ENCODE results near the gene PGA5. TPM values are rescaled to one million over a fixed set of nuclear protein-coding genes. Genes with fewer than 3 reads are reported as not detected.
"Not testable (repeated sequence)": the region's sequence is repeated elsewhere in the genome, so short reads cannot be mapped to it uniquely, and the experiment has no call there.

Gene PGA5
- total RNA-seq, 1 experiment from 2014 or later: 0.33 TPM

DNA sequence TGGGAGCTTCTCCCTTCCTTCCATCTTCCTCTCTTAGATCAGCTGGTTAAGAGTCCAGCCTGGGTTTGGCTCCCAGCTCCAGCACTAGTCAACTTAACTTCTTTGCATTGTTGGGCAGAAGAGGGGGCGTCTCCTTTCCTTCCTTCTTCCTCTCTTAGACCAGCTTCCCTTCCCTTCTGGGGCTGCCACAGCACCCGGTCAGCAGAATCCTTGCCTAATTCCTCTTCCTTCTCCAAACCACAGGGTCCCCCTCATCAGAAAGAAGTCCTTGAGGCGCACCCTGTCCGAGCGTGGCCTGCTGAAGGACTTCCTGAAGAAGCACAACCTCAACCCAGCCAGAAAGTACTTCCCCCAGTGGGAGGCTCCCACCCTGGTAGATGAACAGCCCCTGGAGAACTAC, 551 bp downstream of the PGA5 start:
- not testable (repeated sequence) for H4K8ac ChIP-seq (replicated peaks; ENCODE audit: insufficient read length, low read depth, low read length); H3K4me2 ChIP-seq (ENCODE audit: insufficient read depth, insufficient read length, low read length); H2BK15ac ChIP-seq (ENCODE audit: low read depth, low read length); H4K20me1 ChIP-seq (ENCODE audit: control insufficient read depth, insufficient read depth, insufficient read length); H4K5ac ChIP-seq (ENCODE audit: insufficient read length, low read depth, low read length); H3K56ac ChIP-seq (ENCODE audit: insufficient read length, low read depth, low read length); H3K36me3 Mint-ChIP-seq (ENCODE audit: insufficient read depth in 1 of 3, low read depth in 3 of 3); H3K9me3 ChIP-seq (ENCODE audit: control insufficient read depth, low read depth, low read length); H2AFZ ChIP-seq (ENCODE audit: low read length); H3K79me1 ChIP-seq (ENCODE audit: insufficient read depth, low read depth, low read length, poor library complexity, severe bottlenecking); H3K4me1 Mint-ChIP-seq; H3K27ac Mint-ChIP-seq; H3K23me2 ChIP-seq (ENCODE audit: insufficient read length, low read depth, low read length, poor library complexity, severe bottlenecking); H4K91ac ChIP-seq (ENCODE audit: insufficient read length, low read depth, low read length); DNase-seq; H3K27ac ChIP-seq (ENCODE audit: insufficient read length, low read depth, low read length); H2BK20ac ChIP-seq (ENCODE audit: low read depth, low read length, poor library complexity, severe bottlenecking); H3K14ac ChIP-seq (ENCODE audit: insufficient read depth, low read length); H3T11ph ChIP-seq (ENCODE audit: low read length); H3K27me3 ChIP-seq (ENCODE audit: insufficient read depth, low read length); H3K9me3 Mint-ChIP-seq; H3K4ac ChIP-seq (ENCODE audit: low read depth, low read length); H3K4me3 Mint-ChIP-seq; H2BK120ac ChIP-seq (ENCODE audit: low read depth, low read length, poor library complexity, severe bottlenecking); H3K18ac ChIP-seq (ENCODE audit: insufficient read length, low read depth, low read length); H2BK12ac ChIP-seq (ENCODE audit: insufficient read length, low read depth, low read length); H3K9ac ChIP-seq (ENCODE audit: extremely low read depth, insufficient read length, low read length); H3K27me3 Mint-ChIP-seq (ENCODE audit: low read depth); H3K23ac ChIP-seq (ENCODE audit: insufficient read length, low read depth, low read length); H2BK5ac ChIP-seq (ENCODE audit: insufficient read length, low read length); H3K79me2 ChIP-seq (ENCODE audit: insufficient read depth, low read length); H3K4me1 ChIP-seq (ENCODE audit: insufficient read depth, low read length); H2AK5ac ChIP-seq (ENCODE audit: insufficient read length, low read length)
- no CpG with 5 or more reads among the region's 5 CpGs for WGBS (ENCODE audit: extremely low coverage, insufficient read length, low lambda C conversion rate)

DNA sequence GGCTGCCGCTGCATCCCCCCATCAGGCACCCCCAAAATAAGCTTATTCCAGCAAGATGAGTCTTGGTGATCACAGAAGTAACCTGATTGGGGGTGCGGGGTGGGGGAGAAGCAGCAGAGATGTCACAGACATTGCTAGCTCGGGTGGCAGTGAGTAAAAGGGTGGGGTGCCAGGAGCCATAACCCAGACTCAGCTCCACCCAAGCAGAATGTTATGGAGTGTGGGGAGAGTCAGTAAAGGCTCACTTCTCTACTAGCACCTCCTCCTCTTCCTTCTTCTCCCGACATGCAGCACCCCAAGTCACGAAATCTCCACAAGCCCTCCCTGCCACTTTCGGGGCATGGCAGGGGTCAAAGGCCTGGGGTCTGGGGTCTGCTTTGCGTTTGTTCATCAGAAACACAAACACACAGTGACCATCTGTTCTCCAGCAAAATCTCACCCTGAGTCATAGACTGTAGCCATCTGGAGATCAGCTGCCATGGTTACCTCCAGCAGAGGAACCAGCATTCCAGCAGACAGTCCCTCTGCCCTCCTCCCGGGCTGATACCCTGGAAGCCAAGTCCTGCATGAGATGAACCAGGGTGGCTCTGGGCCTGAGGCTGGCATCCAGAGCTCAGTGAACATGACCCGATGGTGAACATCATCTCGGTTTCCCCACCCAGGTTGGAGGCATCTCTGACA, 4.4 kb downstream of the PGA5 start:
- H2BK12ac ChIP-seq (ENCODE audit: insufficient read length, low read depth, low read length); DNase-seq; H2BK120ac ChIP-seq (ENCODE audit: low read depth, low read length, poor library complexity, severe bottlenecking); H3K4me2 ChIP-seq (ENCODE audit: insufficient read depth, insufficient read length, low read length); H2BK20ac ChIP-seq (ENCODE audit: low read depth, low read length, poor library complexity, severe bottlenecking); H3K4me1 ChIP-seq (ENCODE audit: insufficient read depth, low read length); H3K23me2 ChIP-seq (ENCODE audit: insufficient read length, low read depth, low read length, poor library complexity, severe bottlenecking); H2AFZ ChIP-seq (ENCODE audit: low read length); H2BK5ac ChIP-seq (ENCODE audit: insufficient read length, low read length); H4K20me1 ChIP-seq (ENCODE audit: control insufficient read depth, insufficient read depth, insufficient read length); H3T11ph ChIP-seq (ENCODE audit: low read length); H3K4ac ChIP-seq (ENCODE audit: low read depth, low read length); H3K27me3 ChIP-seq (ENCODE audit: insufficient read depth, low read length); H3K56ac ChIP-seq (ENCODE audit: insufficient read length, low read depth, low read length); H3K14ac ChIP-seq (ENCODE audit: insufficient read depth, low read length); H3K9ac ChIP-seq (ENCODE audit: extremely low read depth, insufficient read length, low read length); H3K79me2 ChIP-seq (ENCODE audit: insufficient read depth, low read length); H3K27ac ChIP-seq (ENCODE audit: insufficient read length, low read depth, low read length); H3K9me3 ChIP-seq (ENCODE audit: control insufficient read depth, low read depth, low read length); H3K18ac ChIP-seq (ENCODE audit: insufficient read length, low read depth, low read length); H4K91ac ChIP-seq (ENCODE audit: insufficient read length, low read depth, low read length); H3K27me3 Mint-ChIP-seq (ENCODE audit: low read depth); H3K27ac Mint-ChIP-seq; H3K36me3 Mint-ChIP-seq (ENCODE audit: insufficient read depth in 1 of 3, low read depth in 3 of 3); H3K9me3 Mint-ChIP-seq; H2AK5ac ChIP-seq (ENCODE audit: insufficient read length, low read length); H4K5ac ChIP-seq (ENCODE audit: insufficient read length, low read depth, low read length); H3K79me1 ChIP-seq (ENCODE audit: insufficient read depth, low read depth, low read length, poor library complexity, severe bottlenecking); H2BK15ac ChIP-seq (ENCODE audit: low read depth, low read length); H3K23ac ChIP-seq (ENCODE audit: insufficient read length, low read depth, low read length); H3K4me1 Mint-ChIP-seq; H3K4me3 Mint-ChIP-seq; H4K8ac ChIP-seq (replicated peaks; ENCODE audit: insufficient read length, low read depth, low read length): not testable (repeated sequence)
- no CpG with 5 or more reads among the region's 10 CpGs for WGBS (ENCODE audit: extremely low coverage, insufficient read length, low lambda C conversion rate)
